HG03354 (cell line): ENCODE data around the gene ZNF654.
"Not testable (repeated sequence)": the region's sequence is repeated elsewhere in the genome, so short reads cannot be mapped to it uniquely, and the experiment has no call there.

ENCODE experiments used
- ATAC-seq: cut with Tn5 transposase; IDR thresholded peaks from one replicate; pipeline ENCODE4 v1.9.1; 2021; ENCODE audit warnings: mild to moderate bottlenecking; ENCODE audit not compliant: unreplicated experiment, poor library complexity, severe bottlenecking

ZNF654 gene

GRCh38 chr3:88132894-88133293 lies 73.8 kb downstream of the ZNF654 start:
- no peak for ATAC-seq

GRCh38 chr3:88133711-88134263 lies 74.7 kb downstream of the ZNF654 start:
- no peak for ATAC-seq

- no peak for ATAC-seq
Observed at GRCh38 chr3:88137836-88138235, 78.8 kb downstream of the ZNF654 start.

- peak; percentile 28 for ATAC-seq
Observed at GRCh38 chr3:88141458-88142083, 82.5 kb downstream of the ZNF654 start.

GRCh38 chr3:88142094-88142624 lies 83.1 kb downstream of the ZNF654 start:
- peak; percentile 61 for ATAC-seq

- ATAC-seq: no peak
Observed at GRCh38 chr3:88147261-88147660, 88.2 kb downstream of the ZNF654 start.

- ATAC-seq: no peak
Observed at GRCh38 chr3:88148651-88149050, 89.6 kb downstream of the ZNF654 start.

GRCh38 chr3:88149101-88149508 lies 90.0 kb downstream of the ZNF654 start:
- peak; percentile 27 for ATAC-seq

GRCh38 chr3:88149509-88150362 lies 90.7 kb downstream of the ZNF654 start, which contains the start of gene C3orf38:
TSS of gene C3orf38 (plus strand) at chr3:88149959. CDS start at chr3:88150053, 94 bp downstream.
- ATAC-seq: peak; percentile 84

- ATAC-seq: peak; percentile 38
Observed at GRCh38 chr3:88150371-88150770, 91.3 kb downstream of the ZNF654 start.

GRCh38 chr3:88150806-88151205 lies 91.8 kb downstream of the ZNF654 start:
- no peak for ATAC-seq

- ATAC-seq: no peak
Observed at GRCh38 chr3:88151358-88151757, 92.3 kb downstream of the ZNF654 start.

GRCh38 chr3:88152841-88153240 lies 93.8 kb downstream of the ZNF654 start:
- no peak for ATAC-seq

- ATAC-seq: no peak
Observed at GRCh38 chr3:88166419-88166971, 107.4 kb downstream of the ZNF654 start.

GRCh38 chr3:88167173-88167572 lies 108.1 kb downstream of the ZNF654 start:
- ATAC-seq: no peak

GRCh38 chr3:88167704-88168103 lies 108.6 kb downstream of the ZNF654 start:
- no peak for ATAC-seq

GRCh38 chr3:88168171-88168570 lies 109.1 kb downstream of the ZNF654 start:
- ATAC-seq: no peak

GRCh38 chr3:88180398-88180999 lies 121.4 kb downstream of the ZNF654 start:
- ATAC-seq: peak; percentile 94

GRCh38 chr3:88182165-88182918 lies 123.3 kb downstream of the ZNF654 start:
- not testable (repeated sequence) for ATAC-seq
